HG02970 (cell line): ENCODE measurements around the gene CD164.
"Not testable (repeated sequence)": the region's sequence is repeated elsewhere in the genome, so short reads cannot be mapped to it uniquely, and the experiment has no call there.

Source experiments
- ATAC-seq: cut with Tn5 transposase; IDR thresholded peaks from one replicate; pipeline ENCODE4 v1.9.1; 2021; ENCODE audit warnings: mild to moderate bottlenecking, moderate library complexity, moderate number of reproducible peaks; ENCODE audit not compliant: unreplicated experiment, low FRiP score

The CD164 gene

DNA sequence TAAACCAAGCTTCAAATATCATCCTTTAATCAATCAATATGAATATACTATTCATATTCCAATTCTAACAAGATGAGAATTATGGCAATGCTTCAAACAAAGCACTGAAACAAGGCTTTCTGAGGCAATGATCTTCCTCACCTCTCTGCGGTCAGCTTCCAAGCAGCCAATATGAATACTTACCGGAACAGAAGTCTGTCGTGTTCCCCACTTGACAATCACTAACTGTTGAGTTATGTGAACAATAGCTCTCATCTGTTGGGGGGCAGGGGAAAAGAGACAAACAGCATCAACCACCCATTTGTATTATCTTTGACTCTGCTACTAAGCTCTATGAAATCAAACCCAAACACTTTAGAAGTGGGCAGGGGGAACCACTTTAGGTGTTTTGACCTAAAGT lies 4.5 kb downstream of the CD164 start:
- ATAC-seq, result no peak

DNA sequence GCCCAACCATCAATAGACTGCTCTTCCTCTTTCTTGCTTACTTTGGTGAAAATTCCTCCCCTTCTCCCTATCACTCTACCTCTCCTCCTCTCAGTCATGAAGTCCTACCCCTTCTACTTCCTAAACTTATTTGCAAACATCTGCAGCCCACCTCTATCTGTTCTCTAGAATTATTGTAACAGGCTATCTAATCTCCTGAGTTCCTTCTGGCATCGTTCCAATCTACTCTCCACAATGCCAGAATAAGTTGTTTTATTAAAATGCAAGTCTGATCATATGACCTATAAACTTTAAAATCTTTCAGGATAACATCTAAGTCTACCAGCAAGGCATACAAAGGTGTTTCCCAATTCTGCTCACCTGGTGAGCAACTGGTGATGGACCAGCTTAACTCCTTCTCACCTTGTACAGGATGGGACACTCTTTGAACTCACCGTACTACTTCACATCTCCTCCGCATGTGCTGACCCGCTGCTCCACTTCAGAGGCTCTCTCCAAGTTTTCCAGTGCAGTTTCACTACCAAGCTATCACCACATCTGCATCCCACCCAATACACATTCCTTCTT lies 7.9 kb downstream of the CD164 start:
- ATAC-seq, result no peak

DNA sequence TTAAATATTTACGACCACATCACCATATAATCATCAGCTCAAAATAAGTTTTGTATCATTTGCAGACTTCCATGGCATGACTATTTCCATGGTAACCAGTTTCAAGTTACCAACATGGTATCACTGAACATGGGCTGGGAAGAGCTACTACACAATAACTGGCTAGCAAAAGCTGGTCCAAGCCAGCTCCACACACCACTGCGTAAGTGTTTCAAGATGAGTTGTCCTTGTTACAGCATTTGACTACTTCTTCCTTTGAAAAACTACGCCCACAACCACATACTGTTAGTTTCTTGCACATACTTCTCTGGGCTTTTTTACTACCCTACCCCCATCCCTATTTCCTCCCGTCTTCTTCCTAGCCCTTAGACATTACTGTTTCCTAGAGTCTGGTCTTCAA lies 8.5 kb downstream of the CD164 start:
- ATAC-seq, result peak; percentile 87

DNA sequence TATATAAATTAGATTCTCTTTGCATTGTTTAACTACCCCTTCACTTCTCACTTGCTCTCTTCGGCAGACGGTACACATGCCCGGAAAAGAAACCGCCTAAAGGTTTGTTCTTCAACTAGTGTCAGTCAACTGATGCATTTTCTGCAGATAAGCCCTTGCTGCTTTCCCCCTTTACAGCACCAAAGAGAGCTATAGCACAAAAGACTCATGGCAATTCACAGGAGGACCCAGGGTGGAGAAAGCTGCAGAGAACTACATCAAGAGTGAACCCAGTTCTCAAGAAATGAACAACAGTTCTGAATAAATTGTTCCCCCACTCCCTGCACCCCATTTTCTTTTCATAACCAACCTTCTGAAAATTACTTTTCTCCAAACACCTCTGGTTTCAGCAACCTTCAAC lies 8.9 kb downstream of the CD164 start:
- peak; percentile 7 for ATAC-seq

DNA sequence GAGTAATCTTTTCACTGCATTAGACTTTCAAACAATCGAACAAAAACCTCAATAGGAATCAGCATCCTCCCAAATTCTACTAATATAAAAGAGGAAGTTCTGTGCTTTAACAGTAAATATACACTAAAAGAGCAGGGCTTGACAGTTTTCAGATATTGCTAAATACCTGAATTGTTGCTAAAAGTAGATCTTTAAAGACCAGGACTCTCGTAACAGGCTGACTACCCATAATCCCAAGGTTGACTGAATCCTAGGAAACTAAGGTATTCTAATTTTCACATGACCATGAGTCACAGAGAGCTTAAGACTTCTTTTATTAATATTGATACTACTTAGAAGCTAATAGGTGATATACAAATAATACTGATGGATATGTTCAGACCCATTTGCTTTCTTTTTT lies 10.1 kb downstream of the CD164 start:
- ATAC-seq, result no peak

DNA sequence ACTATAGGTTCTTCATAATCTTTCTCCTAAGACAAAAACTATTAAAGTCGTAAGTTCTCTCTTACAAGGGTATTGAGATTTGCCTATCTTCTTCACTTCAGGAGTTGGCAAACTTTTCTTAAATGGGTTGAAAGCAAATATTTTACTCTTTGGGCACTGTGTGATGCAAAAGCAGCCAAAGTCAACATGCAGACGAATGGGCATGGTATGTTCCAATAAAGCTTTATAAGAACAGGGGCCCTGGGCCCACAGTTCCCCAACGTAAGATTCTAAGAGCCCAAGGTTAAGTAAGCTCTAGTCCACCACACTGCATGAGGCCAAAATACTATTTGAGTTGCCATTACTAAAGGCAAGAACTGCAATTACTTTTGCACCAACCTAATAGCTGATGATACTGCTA lies 11.5 kb downstream of the CD164 start:
- no peak for ATAC-seq

DNA sequence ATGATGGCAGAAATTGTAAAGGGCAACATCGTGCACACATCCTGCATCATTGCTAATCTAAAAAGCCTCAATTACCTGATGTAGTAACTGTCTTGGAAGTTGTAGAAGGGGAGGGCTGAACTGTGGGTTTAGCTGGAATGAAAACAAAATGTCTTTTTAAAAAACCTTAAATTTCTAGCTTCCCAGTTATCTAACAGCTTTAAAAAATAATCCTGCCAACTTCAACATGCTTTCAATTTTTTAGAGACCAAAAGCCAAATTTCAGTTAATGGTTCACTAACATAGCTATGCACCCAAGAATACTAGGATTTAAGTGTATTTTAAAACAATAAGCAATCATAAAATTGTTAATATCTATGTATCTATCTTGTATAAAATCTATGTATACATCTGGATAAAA lies 11.9 kb downstream of the CD164 start:
- ATAC-seq, result no peak

DNA sequence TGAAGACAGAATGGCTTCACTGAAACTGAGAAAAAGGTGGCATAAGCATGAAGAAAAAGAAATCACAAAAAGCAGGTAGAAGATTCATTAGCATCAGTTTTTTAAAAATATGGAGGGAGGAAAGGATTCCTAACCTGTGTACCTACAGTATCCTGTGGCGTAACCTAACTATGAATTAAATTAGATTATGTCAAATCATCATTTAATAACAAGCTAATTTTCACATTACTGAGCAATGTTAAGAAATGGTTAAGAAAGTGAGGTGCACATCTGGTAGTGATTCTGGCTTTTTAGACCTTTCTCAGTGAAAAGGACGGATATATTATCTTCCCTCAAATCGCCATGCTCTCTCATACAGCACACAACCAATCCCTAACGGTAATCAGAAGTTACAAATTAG lies 12.5 kb downstream of the CD164 start:
- ATAC-seq, result no peak

DNA sequence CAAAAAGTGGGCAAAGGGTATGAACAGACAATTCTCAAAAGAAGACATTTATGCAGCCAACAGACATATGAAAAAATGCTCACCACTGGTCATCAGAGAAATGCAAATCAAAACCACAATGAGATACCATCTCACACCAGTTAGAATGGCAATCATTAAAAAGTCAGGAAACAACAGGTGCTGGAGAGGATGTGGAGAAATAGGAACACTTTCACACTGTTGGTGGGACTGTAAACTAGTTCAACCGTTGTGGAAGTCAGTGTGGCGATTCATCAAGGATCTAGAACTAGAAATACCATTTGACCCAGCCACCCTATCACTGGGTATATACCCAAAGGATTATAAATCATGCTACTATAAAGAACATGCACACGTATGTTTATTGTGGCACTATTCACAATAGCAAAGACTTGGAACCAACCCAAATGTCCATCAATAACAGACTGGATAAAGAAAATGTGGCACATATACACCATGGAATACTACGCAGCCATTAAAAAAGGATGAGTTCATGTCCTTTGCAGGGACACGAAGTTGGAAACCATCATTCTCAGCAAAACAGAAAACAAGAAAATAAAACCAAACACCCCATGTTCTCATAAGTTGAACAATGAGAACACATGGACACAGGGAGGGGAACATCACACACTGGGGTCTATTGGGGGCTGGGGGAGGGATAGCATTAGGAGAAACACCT lies 17.7 kb downstream of the CD164 start:
- ATAC-seq, result not testable (repeated sequence)

DNA sequence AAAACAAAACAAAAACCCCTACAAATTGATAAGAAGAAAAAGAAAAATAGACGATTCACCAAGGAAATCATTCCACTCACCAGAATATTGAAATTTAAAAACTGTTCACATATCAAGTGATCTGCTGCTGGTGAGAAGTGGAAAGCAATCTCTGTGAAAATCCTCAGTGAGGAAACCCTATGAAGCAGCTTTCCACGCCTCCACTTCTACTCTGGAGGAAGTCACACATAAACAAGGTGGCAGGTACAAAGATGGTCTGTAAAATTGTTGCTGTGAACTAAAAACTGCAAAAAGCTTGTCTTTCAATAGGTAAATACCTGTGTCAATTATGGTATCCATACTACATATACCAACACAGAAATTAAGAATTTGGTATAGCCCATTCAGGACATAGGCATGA lies 18.5 kb downstream of the CD164 start:
- ATAC-seq, result no peak

DNA sequence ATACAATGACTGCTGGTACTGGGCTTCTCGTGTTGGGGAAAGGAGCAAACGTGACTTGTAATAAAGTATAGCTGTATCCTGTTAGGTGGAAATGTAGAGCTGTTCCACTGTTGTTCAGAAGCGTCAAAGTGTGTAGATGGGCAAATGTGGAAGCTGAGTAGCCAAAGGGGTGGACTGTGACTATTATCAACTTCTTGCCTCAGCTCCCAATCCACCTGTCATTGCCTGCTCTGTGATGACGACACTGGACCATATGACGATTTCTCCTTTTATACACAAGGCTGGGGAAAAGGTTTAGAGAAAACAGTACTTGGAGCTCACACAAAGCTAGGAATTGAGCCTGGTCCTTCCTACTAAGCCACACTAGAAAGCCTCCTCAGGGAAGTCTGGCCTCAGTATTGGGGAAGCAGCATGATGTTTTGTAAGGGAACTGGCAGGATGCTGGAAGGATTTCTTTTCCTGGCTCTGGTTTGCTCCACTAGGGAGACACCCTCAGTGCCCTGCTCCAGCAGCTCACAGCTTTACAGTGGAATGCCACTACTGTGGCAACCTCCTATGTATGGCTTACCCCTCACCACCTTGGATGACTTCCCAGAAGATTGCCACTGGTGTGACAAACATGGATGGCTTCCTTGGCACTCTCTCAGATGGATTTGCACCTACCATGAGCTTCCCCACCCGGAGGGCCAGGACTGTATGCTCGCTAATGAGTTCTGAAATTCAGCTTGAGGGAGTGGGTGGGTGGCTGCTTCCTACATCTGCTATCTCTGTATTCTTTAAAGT lies 20.0 kb downstream of the CD164 start:
- no peak for ATAC-seq

DNA sequence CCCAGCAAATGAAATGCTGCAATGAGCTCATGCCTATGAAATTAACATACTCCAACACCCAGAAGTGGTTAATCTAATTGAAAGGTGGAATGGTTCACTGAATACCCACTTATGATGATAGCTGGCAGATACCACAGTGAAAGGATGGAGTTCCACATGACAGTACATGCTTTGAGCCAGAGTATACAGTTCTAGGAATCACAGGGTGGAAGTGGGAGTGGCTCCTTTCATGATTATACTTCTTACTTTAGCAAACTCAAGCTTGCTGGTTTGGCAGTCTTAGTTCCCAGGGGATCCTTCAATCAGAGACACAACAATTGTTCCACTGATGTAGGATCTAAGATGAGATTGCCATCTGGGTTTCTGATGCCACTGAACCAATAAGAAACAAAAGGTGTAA lies 21.5 kb downstream of the CD164 start:
- ATAC-seq, result no peak

DNA sequence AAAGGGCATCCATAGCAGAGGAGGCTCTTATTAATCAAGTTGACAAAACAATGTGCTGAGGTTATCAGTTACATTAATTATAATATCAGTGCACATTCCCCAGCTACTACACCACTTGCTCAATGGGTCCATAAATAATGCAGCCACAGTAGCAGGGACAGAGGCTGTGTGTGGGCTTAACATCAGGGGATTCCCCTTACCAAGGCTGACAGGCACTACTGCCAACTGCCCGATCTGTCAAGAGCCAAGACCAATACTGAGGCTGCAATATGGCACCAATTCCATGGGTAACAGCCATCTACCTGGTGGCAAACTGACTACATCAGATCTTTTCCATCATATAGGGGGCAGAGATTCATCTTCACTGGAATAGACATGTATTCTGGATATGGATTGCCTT lies 22.0 kb downstream of the CD164 start:
- no peak for ATAC-seq

DNA sequence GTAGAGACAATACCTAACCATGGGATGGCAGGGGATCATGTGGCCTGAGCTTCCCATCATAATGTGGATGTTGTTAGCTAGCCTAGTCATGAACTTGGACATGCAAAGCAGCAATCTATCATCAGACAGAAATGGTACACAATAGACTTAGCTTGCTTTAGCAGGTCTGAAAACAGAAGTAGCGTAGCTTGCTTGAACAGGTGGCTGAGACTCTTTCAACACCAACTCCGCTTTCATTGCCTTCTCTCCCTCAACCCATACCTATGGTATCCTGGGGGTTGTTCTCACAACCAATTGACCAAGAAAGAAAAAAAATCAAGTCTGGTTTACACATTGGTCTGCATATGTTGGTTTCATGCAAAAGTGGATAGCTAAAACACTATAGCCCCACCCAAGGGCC lies 23.0 kb downstream of the CD164 start:
- ATAC-seq, result no peak

DNA sequence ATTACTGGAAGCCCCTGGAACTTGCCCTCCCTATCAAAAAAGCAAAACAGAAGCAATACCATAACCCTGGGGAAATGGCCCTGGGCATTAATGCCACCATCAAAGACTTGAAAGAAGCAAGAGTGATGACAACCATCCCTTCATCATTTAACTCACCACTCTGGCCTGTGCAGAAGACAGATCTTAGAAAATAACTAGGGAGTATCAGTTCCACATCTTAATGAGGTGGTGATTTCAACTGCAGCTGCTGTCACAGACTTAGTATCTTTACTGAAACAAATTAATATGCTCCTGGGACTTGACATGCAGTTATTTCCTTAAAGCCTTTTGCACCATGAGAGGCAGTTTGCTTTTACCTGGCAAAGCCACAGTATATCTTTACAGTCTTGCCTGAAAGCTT lies 24.1 kb downstream of the CD164 start:
- ATAC-seq, result no peak

DNA sequence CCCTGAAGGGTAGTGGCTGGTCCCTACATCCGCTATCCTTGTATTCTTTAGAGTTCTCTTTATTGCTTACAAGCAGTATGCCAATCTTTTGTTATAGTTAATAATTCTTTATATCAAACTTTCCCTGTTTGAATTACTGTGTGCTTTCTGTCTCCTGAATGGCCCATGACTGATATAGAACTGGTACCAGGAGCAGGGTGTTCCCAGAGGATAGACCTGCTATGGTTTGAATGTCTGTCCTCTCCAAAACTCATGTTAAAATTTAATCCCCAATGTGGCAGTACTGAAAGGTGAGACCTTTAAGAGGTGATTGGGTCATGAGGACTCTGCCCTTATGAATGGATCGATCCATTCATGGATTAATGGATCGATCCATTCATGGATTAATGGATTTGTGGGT lies 26.0 kb downstream of the CD164 start:
- no peak for ATAC-seq

DNA sequence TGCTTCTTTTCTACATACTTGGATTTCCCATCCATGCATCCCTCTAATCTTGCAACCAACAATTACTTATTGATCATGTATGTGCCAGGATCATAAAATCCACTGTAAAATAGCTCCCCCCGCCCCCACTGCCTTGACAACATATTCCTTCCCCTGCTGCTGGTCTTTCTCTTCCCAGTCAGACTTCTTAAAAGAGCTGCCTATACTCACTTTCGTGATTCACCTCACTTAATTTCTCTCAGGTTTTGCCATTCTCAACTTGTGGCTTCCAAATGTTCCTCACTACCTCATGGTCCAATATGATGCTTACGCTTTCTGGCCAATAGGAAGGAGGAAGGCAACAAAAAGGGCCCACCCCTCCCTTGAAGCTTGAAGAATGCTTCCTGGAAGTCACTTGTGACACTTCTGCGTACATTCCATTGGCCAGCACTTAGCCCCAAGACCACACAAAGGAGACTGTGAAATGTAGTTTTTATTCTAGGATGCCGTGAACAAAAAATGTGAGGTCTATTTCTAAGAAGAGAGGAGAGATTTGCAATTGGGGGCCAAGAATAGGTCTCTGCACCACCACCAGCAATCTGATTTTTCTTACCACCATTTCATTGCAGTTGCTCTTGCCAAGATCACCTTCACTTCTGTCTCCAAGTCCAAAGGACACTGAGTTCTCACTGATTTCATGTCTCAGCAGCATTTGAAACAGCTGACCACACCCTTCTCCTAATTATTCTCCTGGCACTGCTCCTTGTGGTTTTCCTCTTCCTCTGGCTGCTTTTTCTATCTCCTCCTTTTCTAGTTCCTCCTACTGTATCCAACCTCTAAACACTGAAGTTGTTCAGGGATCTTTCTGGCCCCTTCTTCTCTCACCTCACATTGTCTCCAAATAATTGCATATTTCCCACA lies 30.8 kb downstream of the CD164 start:
- no peak for ATAC-seq

DNA sequence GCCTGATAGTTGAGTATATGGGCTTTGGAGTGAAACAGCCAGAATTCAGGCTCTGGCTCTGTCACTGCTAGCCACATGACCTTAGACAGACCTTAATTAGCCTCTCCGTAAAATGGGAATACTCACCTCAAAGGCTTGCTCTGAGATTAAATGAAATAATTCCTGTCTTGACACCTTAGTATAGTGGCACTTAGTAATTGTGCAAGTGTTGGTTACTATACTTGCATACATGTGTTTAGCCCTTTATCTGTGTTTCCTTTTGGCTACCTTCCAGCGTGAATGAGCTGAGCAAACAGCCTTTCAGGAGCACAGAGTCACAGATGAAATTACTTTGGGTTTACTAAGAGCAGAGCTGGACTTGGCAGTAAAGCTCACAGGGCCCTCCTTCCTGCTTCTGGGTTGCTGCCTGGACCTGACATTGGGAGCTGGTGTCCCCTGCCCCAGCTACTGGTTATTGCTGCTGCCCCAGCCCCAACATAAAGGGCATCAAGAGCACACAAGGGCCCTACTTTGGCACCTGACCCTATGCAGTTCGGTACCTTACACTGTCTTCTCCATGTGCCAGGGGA lies 32.8 kb downstream of the CD164 start:
- ATAC-seq, result no peak

DNA sequence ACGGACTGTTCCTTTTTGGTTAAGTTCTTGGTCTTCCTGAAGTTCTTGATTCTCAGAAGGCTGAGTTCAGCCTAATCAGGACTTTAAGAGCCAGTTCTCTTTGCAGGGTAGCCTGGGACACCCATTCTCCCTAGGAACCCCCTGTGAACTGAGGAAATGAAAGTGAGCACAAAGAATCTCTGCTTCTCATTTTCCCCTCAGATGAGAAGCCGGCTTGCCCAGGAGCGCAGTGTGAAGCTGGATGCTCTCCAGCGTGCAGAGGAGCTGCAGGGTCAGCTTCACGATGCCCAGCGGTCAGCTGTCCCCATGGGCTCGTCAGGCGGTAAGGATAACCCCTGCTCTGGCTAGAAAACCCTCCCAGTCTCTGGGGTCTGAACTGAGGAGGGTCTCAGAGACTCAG lies 34.0 kb downstream of the CD164 start:
- ATAC-seq, result no peak

DNA sequence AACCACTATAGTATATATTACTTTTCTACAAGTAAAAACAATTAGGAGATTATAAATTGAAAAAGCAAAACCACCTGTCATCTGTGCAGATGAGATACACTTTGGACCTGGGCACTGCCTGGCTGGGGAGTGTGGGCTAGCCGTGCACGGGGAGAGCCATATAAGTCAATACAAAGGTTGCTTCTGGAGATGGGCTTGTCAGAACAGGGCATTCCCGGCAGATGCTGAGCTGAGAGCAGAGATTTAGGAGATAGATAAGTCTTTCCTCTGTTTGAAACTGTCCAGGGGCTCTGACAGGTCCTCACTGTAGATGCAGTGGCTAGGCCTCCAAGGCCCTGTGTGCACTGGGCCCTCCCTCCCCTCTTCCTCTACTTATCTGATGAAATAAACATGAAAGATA lies 34.5 kb downstream of the CD164 start:
- no peak for ATAC-seq

DNA sequence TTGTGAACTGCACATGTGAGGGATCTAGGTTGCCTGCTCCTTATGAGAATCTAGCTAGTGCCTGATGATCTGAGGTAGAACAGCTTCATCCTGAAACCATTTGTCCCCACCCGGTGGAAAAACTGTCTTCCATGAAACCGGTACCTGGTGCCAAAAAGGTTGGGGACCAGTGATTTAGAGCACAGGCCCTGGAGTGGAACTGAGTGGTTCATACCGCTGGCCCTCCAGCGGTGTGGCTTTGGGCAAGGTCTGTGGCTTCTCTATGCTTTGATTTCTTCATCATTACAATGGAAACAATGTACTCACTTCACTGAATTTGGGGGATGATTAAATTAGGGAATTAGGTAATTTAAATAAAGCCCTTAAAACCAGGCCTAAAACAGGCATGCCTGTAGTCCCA lies 36.3 kb downstream of the CD164 start:
- ATAC-seq, result no peak
